Stimulated activated CD4-positive, alpha-beta T cell treated with anti-CD3 and anti-CD28 coated beads, TNF-alpha, amount 100 ng/mL, for 24 hours (primary cell): ENCODE data around the gene TBRG4.
"Not testable (repeated sequence)": the region's sequence is repeated elsewhere in the genome, so short reads cannot be mapped to it uniquely, and the experiment has no call there.

ENCODE experiments used
- DNase-seq, 3 experiments: peaks; one replicate each; pipeline ENCODE4 v3.0.0-alpha.2; 2020; ENCODE audit warnings: low read depth in 3 of 3

The TBRG4 gene

GRCh38 chr7:45111298-45112223 lies at the start of gene TBRG4:
TSS of gene TBRG4 (minus strand) at chr7:45111697. CDS start at chr7:45109237, 2,460 bp downstream.
- DNase-seq = peak; percentile 85 to 95 (median 90)

- DNase-seq = no peak
Measured at GRCh38 chr7:45161138-45161537, 49.6 kb upstream of the TBRG4 start.

- no peak for DNase-seq
Measured at GRCh38 chr7:45160417-45160881, 49.0 kb upstream of the TBRG4 start.

- no peak for DNase-seq
Measured at GRCh38 chr7:45159296-45159695, 47.8 kb upstream of the TBRG4 start.

- no peak for DNase-seq
Measured at GRCh38 chr7:45158471-45158870, 47.0 kb upstream of the TBRG4 start.

GRCh38 chr7:45157653-45158401 lies 46.3 kb upstream of the TBRG4 start, which contains the start of gene RAMP3:
TSS of gene RAMP3 (plus strand) at chr7:45157791. CDS start at chr7:45157829, 38 bp downstream.
- DNase-seq = no peak

- no peak for DNase-seq
Measured at GRCh38 chr7:45157286-45157652, 45.8 kb upstream of the TBRG4 start.

GRCh38 chr7:45156516-45157272 lies 45.2 kb upstream of the TBRG4 start:
- no peak for DNase-seq

GRCh38 chr7:45155941-45156340 lies 44.4 kb upstream of the TBRG4 start:
- no peak for DNase-seq

GRCh38 chr7:45155357-45155900 lies 43.9 kb upstream of the TBRG4 start:
- no peak for DNase-seq

GRCh38 chr7:45153861-45154260 lies 42.4 kb upstream of the TBRG4 start:
- DNase-seq = not testable (repeated sequence)

GRCh38 chr7:45153233-45153632 lies 41.7 kb upstream of the TBRG4 start:
- no peak for DNase-seq

- no peak for DNase-seq
Measured at GRCh38 chr7:45151967-45152366, 40.5 kb upstream of the TBRG4 start.

GRCh38 chr7:45151131-45151684 lies 39.7 kb upstream of the TBRG4 start:
- no peak for DNase-seq

- DNase-seq = no peak
Measured at GRCh38 chr7:45150199-45150598, 38.7 kb upstream of the TBRG4 start.

- no peak for DNase-seq
Measured at GRCh38 chr7:45149606-45150005, 38.1 kb upstream of the TBRG4 start.

GRCh38 chr7:45148653-45148973 lies 37.1 kb upstream of the TBRG4 start:
- DNase-seq = no peak

- no peak for DNase-seq
Measured at GRCh38 chr7:45147858-45148652, 36.6 kb upstream of the TBRG4 start.

GRCh38 chr7:45146531-45147379 lies 35.3 kb upstream of the TBRG4 start:
- DNase-seq = no peak

GRCh38 chr7:45145881-45146280 lies 34.4 kb upstream of the TBRG4 start:
- no peak for DNase-seq
